HPDE6-E6E7 (cell line): ENCODE results near the gene C9orf78.
"Not testable (repeated sequence)": the region's sequence is repeated elsewhere in the genome, so short reads cannot be mapped to it uniquely, and the experiment has no call there.

ENCODE experiments used
- DNase-seq: peaks from one replicate; pipeline ENCODE4 v3.0.0; 2011; ENCODE audit warnings: missing footprints; ENCODE audit errors: extremely low spot score

The C9orf78 gene

GRCh38 chr9:129812385-129812784 lies 22.7 kb downstream of the C9orf78 start:
- no peak for DNase-seq

GRCh38 chr9:129811967-129812363 lies 23.1 kb downstream of the C9orf78 start:
- DNase-seq = no peak

GRCh38 chr9:129810788-129811187 lies 24.3 kb downstream of the C9orf78 start:
- DNase-seq = no peak

GRCh38 chr9:129810116-129810515 lies 25.0 kb downstream of the C9orf78 start:
- no peak for DNase-seq

GRCh38 chr9:129809346-129809745 lies 25.7 kb downstream of the C9orf78 start:
- no peak for DNase-seq

GRCh38 chr9:129806061-129806460 lies 29.0 kb downstream of the C9orf78 start:
- no peak for DNase-seq

GRCh38 chr9:129803676-129804060 lies 31.4 kb downstream of the C9orf78 start:
- DNase-seq = no peak

GRCh38 chr9:129802833-129803675 lies 32.0 kb downstream of the C9orf78 start, which contains the start of gene TOR1B:
TOR1B (plus strand) TSS chr9:129803184; CDS start chr9:129803213, 29 bp downstream.
- DNase-seq = peak; percentile 51

GRCh38 chr9:129801504-129801903 lies 33.6 kb downstream of the C9orf78 start:
- no peak for DNase-seq

- DNase-seq = no peak
These were observed 36.1 kb downstream of the C9orf78 start for GRCh38 chr9:129798973-129799372.

GRCh38 chr9:129796029-129796428 lies 39.0 kb downstream of the C9orf78 start:
- not testable (repeated sequence) for DNase-seq

GRCh38 chr9:129794549-129794948 lies 40.5 kb downstream of the C9orf78 start:
- no peak for DNase-seq

GRCh38 chr9:129786481-129786880 lies 48.6 kb downstream of the C9orf78 start:
- DNase-seq = no peak

- DNase-seq = no peak
These were observed 49.2 kb downstream of the C9orf78 start for GRCh38 chr9:129785866-129786265.

- not testable (repeated sequence) for DNase-seq
These were observed 50.1 kb downstream of the C9orf78 start for GRCh38 chr9:129784970-129785369.

GRCh38 chr9:129783516-129784361 lies 51.3 kb downstream of the C9orf78 start:
- peak; percentile 85 for DNase-seq

- no peak for DNase-seq
These were observed 53.1 kb downstream of the C9orf78 start for GRCh38 chr9:129781981-129782380.

- DNase-seq = no peak
These were observed 53.9 kb downstream of the C9orf78 start for GRCh38 chr9:129781131-129781530.

- DNase-seq = no peak
These were observed 55.4 kb downstream of the C9orf78 start for GRCh38 chr9:129779560-129780190.

GRCh38 chr9:129778469-129778868 lies 56.6 kb downstream of the C9orf78 start:
- DNase-seq = no peak

GRCh38 chr9:129777769-129778130 lies 57.3 kb downstream of the C9orf78 start:
- no peak for DNase-seq
